ENCODE results near the gene OR5H1.
"Not testable (repeated sequence)": the region's sequence is repeated elsewhere in the genome, so short reads cannot be mapped to it uniquely, and the experiment has no call there.

The OR5H1 gene

GRCh38 chr3:98140531-98140930 lies 10.0 kb downstream of the OR5H1 start:
- H3K27me3 ChIP-seq (ENCODE audit: insufficient read depth, low read depth, severe bottlenecking): peaks cover 25% of the 10 kb centered on the region
- no peaks in the 10 kb centered on the region for H3K9me3 ChIP-seq (ENCODE audit: severe bottlenecking)
- TF ChIP-seq, protein P1, sequence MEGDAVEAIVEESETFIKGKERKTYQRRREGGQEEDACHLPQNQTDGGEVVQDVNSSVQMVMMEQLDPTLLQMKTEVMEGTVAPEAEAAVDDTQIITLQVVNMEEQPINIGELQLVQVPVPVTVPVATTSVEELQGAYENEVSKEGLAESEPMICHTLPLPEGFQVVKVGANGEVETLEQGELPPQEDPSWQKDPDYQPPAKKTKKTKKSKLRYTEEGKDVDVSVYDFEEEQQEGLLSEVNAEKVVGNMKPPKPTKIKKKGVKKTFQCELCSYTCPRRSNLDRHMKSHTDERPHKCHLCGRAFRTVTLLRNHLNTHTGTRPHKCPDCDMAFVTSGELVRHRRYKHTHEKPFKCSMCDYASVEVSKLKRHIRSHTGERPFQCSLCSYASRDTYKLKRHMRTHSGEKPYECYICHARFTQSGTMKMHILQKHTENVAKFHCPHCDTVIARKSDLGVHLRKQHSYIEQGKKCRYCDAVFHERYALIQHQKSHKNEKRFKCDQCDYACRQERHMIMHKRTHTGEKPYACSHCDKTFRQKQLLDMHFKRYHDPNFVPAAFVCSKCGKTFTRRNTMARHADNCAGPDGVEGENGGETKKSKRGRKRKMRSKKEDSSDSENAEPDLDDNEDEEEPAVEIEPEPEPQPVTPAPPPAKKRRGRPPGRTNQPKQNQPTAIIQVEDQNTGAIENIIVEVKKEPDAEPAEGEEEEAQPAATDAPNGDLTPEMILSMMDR (IDR thresholded peaks at IDR 0.05; ENCODE audit: low read depth, low read length): no peak
- H3K4me3 ChIP-seq (ENCODE audit: low read depth, low read length): no peak overlapping the region
- H3K36me3 ChIP-seq: no peaks in the 10 kb centered on the region
- DNase-seq: no peak
- no peak overlapping the region for H3K27ac ChIP-seq

DNA sequence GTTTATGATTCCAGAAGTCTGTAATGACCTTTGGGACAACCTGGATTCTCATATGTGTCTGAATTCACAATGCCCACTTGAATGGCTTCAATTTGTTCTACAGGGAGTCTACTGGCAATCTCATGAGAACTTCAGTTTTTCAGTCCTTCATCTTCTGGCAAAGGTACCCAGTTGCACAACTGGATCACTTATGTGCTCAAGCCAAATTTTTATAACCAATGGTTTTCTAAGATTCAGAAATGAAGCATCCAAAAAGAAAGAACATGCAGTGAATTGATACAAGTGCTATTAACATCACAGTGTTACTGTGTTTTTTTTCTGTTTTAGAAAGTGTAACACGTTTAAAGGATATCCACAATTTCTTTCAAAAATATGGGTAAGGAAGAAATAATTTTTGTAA lies 16.7 kb downstream of the OR5H1 start, which contains the start of gene OR5H14:
TSS of gene OR5H14 (plus strand) at position 301 of the 400 bp plus-strand sequence. CDS start 1,907 bp downstream, outside the sequence.
- Histone ChIP-seq H3K27me3 (ENCODE audit: insufficient read depth, low read depth, severe bottlenecking) (peaks cover 30% of the 10 kb centered on the region), H3K36me3 (no peaks in the 10 kb centered on the region), H3K4me3 (ENCODE audit: low read depth, low read length) (no peak within 1 kb of the TSS), H3K27ac (no peak within 1 kb of the TSS), H3K9me3 (ENCODE audit: severe bottlenecking) (no peaks in the 10 kb centered on the region)
- TF ChIP-seq, protein P1 (IDR thresholded peaks at IDR 0.05; ENCODE audit: low read depth, low read length): no peak
- no peak for DNase-seq

- H3K4me3 ChIP-seq (ENCODE audit: low read depth, low read length): no peak overlapping the region
- TF ChIP-seq, protein P1 (IDR thresholded peaks at IDR 0.05; ENCODE audit: low read depth, low read length): no peak
- no peak for DNase-seq
- H3K27me3 ChIP-seq (ENCODE audit: insufficient read depth, low read depth, severe bottlenecking): peaks cover 27% of the 10 kb centered on the region
- H3K27ac ChIP-seq: no peak overlapping the region
- no peaks in the 10 kb centered on the region for H3K9me3 ChIP-seq (ENCODE audit: severe bottlenecking)
- H3K36me3 ChIP-seq: no peaks in the 10 kb centered on the region
These were observed 18.2 kb downstream of the OR5H1 start for GRCh38 chr3:98148751-98149150.

GRCh38 chr3:98149456-98149855 lies 18.9 kb downstream of the OR5H1 start:
- H3K27me3 ChIP-seq (ENCODE audit: insufficient read depth, low read depth, severe bottlenecking): peaks cover 30% of the 10 kb centered on the region
- H3K9me3 ChIP-seq (ENCODE audit: severe bottlenecking); H3K27ac ChIP-seq; DNase-seq; H3K4me3 ChIP-seq (ENCODE audit: low read depth, low read length); H3K36me3 ChIP-seq: not testable (repeated sequence)

- Histone ChIP-seq H3K36me3 (no peaks in the 10 kb centered on the region), H3K27ac (no peak overlapping the region), H3K27me3 (ENCODE audit: insufficient read depth, low read depth, severe bottlenecking) (peaks cover 24% of the 10 kb centered on the region), H3K9me3 (ENCODE audit: severe bottlenecking) (no peaks in the 10 kb centered on the region), H3K4me3 (ENCODE audit: low read depth, low read length) (no peak overlapping the region)
- no peak for DNase-seq
- TF ChIP-seq, protein P1 (IDR thresholded peaks at IDR 0.05; ENCODE audit: low read depth, low read length): no peak
These were observed 20.7 kb downstream of the OR5H1 start for GRCh38 chr3:98151241-98151640.

- Histone ChIP-seq H3K4me3 (ENCODE audit: low read depth, low read length) (no peak within 1 kb of the TSS), H3K9me3 (ENCODE audit: severe bottlenecking) (no peaks in the 10 kb centered on the region), H3K27me3 (ENCODE audit: insufficient read depth, low read depth, severe bottlenecking) (peaks cover 15% of the 10 kb centered on the region), H3K27ac (no peak within 1 kb of the TSS), H3K36me3 (no peaks in the 10 kb centered on the region)
- TF ChIP-seq, protein P1 (IDR thresholded peaks at IDR 0.05; ENCODE audit: low read depth, low read length): no peak
- DNase-seq: no peak
These were observed 35.9 kb downstream of the OR5H1 start, which contains the start of gene OR5H15 for GRCh38 chr3:98166396-98166795. OR5H15 (plus strand) TSS chr3:98166696; CDS start chr3:98168700, 2,004 bp downstream.
